H1 (cell line): ENCODE measurements around the gene DFFB. TPM values are rescaled to one million over a fixed set of nuclear protein-coding genes. Genes with fewer than 3 reads are reported as not detected.
A peak's percentile ranks its signal among the peaks of the same experiment; 100 is the strongest.

ENCODE experiments used
- CTCF ChIA-PET: fragments of 300-600 bp; sonication (Branson Sonifier 250); formaldehyde crosslinking; loops from one replicate; lab custom pipeline; 2021; ENCODE audit not compliant: partially characterized antibody; lab: Charles Lee
- POLR2A ChIA-PET: fragments of 300-600 bp; sonication (Branson Sonifier 250); formaldehyde crosslinking; loops from one replicate; lab custom pipeline; 2021; ENCODE audit warnings: inconsistent platforms; ENCODE audit not compliant: partially characterized antibody; lab: Charles Lee
- DNase-seq, 2 experiments: peaks; one replicate each; pipeline versions ENCODE4 v3.0.0 to v3.0.0-alpha.2; 2010 to 2022; ENCODE audit warnings: low spot score in 2 of 2, low read depth in 1 of 2, mixed read lengths in 1 of 2
- FAIRE-seq: peaks from 2 replicates; lab custom pipeline; 2011; peaks lifted over from hg19 to GRCh38; lab: Jason Lieb, UNC
- H2AFZ ChIP-seq: 2 replicates; pipeline ENCODE4 v1.8.1; 2012; ENCODE audit warnings: low read length, inconsistent platforms
- H2AK5ac ChIP-seq: 2 replicates; pipeline ENCODE4 v1.6.1; 2013; ENCODE audit warnings: low read depth, low read length
- H2BK120ac ChIP-seq: replicated peaks from 2 replicates; pipeline ENCODE3; 2013; ENCODE audit warnings: low read depth, low read length, inconsistent platforms
- H2BK12ac ChIP-seq: 2 replicates; pipeline ENCODE4 v1.6.1; 2013; ENCODE audit warnings: low read depth, low read length
- H2BK15ac ChIP-seq: 2 replicates; pipeline ENCODE4 v1.6.1; 2013; ENCODE audit warnings: low read length
- H2BK20ac ChIP-seq: 2 replicates; pipeline ENCODE4 v1.6.1; 2013; ENCODE audit warnings: low read length
- H2BK5ac ChIP-seq: 2 replicates; pipeline ENCODE4 v1.6.1; 2013; ENCODE audit warnings: low read depth, low read length
- H3K14ac ChIP-seq: 2 replicates; pipeline ENCODE4 v1.6.1; 2013; ENCODE audit warnings: inconsistent platforms; ENCODE audit not compliant: insufficient read length
- H3K18ac ChIP-seq: 2 replicates; pipeline ENCODE4 v1.6.1; 2013; ENCODE audit warnings: low read length; ENCODE audit errors: extremely low read depth
- H3K23ac ChIP-seq: 2 replicates; pipeline ENCODE4 v1.6.1; 2013; ENCODE audit warnings: inconsistent platforms; ENCODE audit not compliant: insufficient read length
- H3K23me2 ChIP-seq: 2 replicates; pipeline ENCODE4 v1.6.1; 2013; ENCODE audit warnings: low read depth, low read length
- H3K27ac ChIP-seq: 2 replicates; pipeline ENCODE4 v1.6.1; 2011; ENCODE audit warnings: low read depth, low read length, inconsistent platforms
- H3K27me3 ChIP-seq, 4 experiments: replicated peaks in 1 of 4; 1 replicate in 1 of 4; 2 replicates in 3 of 4; pipeline versions ENCODE4 v1.6.1 to v1.8.1; 2011 to 2013; ENCODE audit warnings: low read length in 3 of 4, mild to moderate bottlenecking in 3 of 4, inconsistent platforms in 2 of 4, mixed read lengths in 2 of 4, moderate library complexity in 1 of 4; ENCODE audit not compliant: control insufficient read depth in 3 of 4, insufficient read depth in 3 of 4; ENCODE audit errors: extremely low read depth in 1 of 4
- H3K36me3 ChIP-seq, 4 experiments: 2 replicates each; pipeline versions ENCODE4 v1.6.1 to v1.8.1; 2011 to 2013; ENCODE audit warnings: mild to moderate bottlenecking in 4 of 4, low read length in 3 of 4, moderate library complexity in 2 of 4, control low read depth in 1 of 4, inconsistent platforms in 1 of 4; ENCODE audit not compliant: insufficient read depth in 4 of 4, control insufficient read depth in 2 of 4
- H3K4ac ChIP-seq: replicated peaks from 2 replicates; pipeline ENCODE3; 2013; ENCODE audit warnings: low read length, low read depth, mixed read lengths, inconsistent platforms; ENCODE audit not compliant: insufficient read length
- H3K4me1 ChIP-seq, 4 experiments: replicated peaks in 1 of 4; 1 replicate in 1 of 4; 2 replicates in 3 of 4; pipeline versions ENCODE4 v1.6.1 to v1.8.1; 2011 to 2013; ENCODE audit warnings: low read length in 3 of 4, inconsistent platforms in 2 of 4, mixed read lengths in 1 of 4; ENCODE audit not compliant: insufficient read depth in 4 of 4, control insufficient read depth in 3 of 4
- H3K4me2 ChIP-seq, 2 experiments: 2 replicates each; pipeline versions ENCODE4 v1.6.1 to v1.8.1; 2011 to 2013; ENCODE audit warnings: low read depth in 2 of 2, low read length in 2 of 2, control low read depth in 1 of 2, inconsistent platforms in 1 of 2, mild to moderate bottlenecking in 1 of 2; ENCODE audit not compliant: insufficient read depth in 1 of 2
- H3K4me3 ChIP-seq, 4 experiments: fragments of 200-600, 300-600 bp in 1 of 4; sonication (generic), shearing (Covaris generic), sonication (Bioruptor Twin) in 1 of 4; 2 replicates each; pipeline versions ENCODE4 v1.5.1 to v1.8.1; 2011 to 2016; ENCODE audit warnings: low read length in 4 of 4, low read depth in 3 of 4, control low read depth in 2 of 4, inconsistent platforms in 2 of 4, mild to moderate bottlenecking in 2 of 4, mixed read lengths in 1 of 4, moderate library complexity in 1 of 4; ENCODE audit not compliant: insufficient read depth in 2 of 4; ENCODE audit errors: extremely low read depth in 1 of 4
- H3K56ac ChIP-seq: replicated peaks from 2 replicates; pipeline ENCODE3; 2013; ENCODE audit warnings: low read depth, mild to moderate bottlenecking, mixed read lengths, low read length, inconsistent platforms; ENCODE audit not compliant: insufficient read length
- H3K79me1 ChIP-seq: 2 replicates; pipeline ENCODE4 v1.6.1; 2013; ENCODE audit warnings: low read depth, low read length, control low read depth
- H3K79me2 ChIP-seq, 2 experiments: 2 replicates each; pipeline versions ENCODE4 v1.6.1 to v1.8.1; 2012 to 2013; ENCODE audit warnings: low read length in 2 of 2, mild to moderate bottlenecking in 2 of 2, inconsistent platforms in 1 of 2; ENCODE audit not compliant: insufficient read depth in 2 of 2, control insufficient read depth in 1 of 2
- H3K9ac ChIP-seq, 4 experiments: replicated peaks in 1 of 4; 1 replicate in 1 of 4; 2 replicates in 3 of 4; pipeline versions ENCODE4 v1.6.1 to v1.8.1; 2011 to 2013; ENCODE audit warnings: low read depth in 3 of 4, low read length in 3 of 4, control low read depth in 2 of 4, mild to moderate bottlenecking in 2 of 4, moderate library complexity in 2 of 4, inconsistent platforms in 1 of 4; ENCODE audit errors: extremely low read depth in 1 of 4
- H3K9me3 ChIP-seq, 2 experiments: 2 replicates each; pipeline versions ENCODE4 v1.6.1 to v1.8.1; 2012 to 2013; ENCODE audit warnings: mild to moderate bottlenecking in 2 of 2, moderate library complexity in 2 of 2, control low read depth in 1 of 2, inconsistent platforms in 1 of 2, low read depth in 1 of 2, low read length in 1 of 2, mixed read lengths in 1 of 2; ENCODE audit not compliant: insufficient read depth in 2 of 2
- H4K20me1 ChIP-seq, 2 experiments: replicated peaks in 1 of 2; 2 replicates each; pipeline versions ENCODE3 to v1.8.1; 2011 to 2013; ENCODE audit warnings: inconsistent platforms in 2 of 2, low read length in 2 of 2, mild to moderate bottlenecking in 1 of 2; ENCODE audit not compliant: insufficient read depth in 2 of 2, control insufficient read depth in 1 of 2
- H4K5ac ChIP-seq: 2 replicates; pipeline ENCODE4 v1.6.1; 2013; ENCODE audit warnings: low read length, low read depth, mixed read lengths, inconsistent platforms; ENCODE audit not compliant: insufficient read length
- H4K8ac ChIP-seq: 2 replicates; pipeline ENCODE4 v1.8.0; 2013; ENCODE audit warnings: mild to moderate bottlenecking, moderate library complexity, low read length, inconsistent platforms; ENCODE audit not compliant: insufficient read depth; ENCODE audit errors: extremely low read depth
- H4K91ac ChIP-seq: replicated peaks from 2 replicates; pipeline ENCODE3; 2013; ENCODE audit warnings: low read length, mixed read lengths, inconsistent platforms; ENCODE audit not compliant: insufficient read length
- BACH1 ChIP-seq: IDR thresholded peaks from 2 replicates; pipeline ENCODE4 v1.6.1; 2012; ENCODE audit warnings: low read length, improper control_type of control experiment
- CEBPB ChIP-seq: IDR thresholded peaks from 2 replicates; pipeline ENCODE4 v1.6.1; 2012; ENCODE audit warnings: low read depth, low read length
- CREB1 ChIP-seq: IDR thresholded peaks from 2 replicates; pipeline ENCODE4 v1.6.1; 2012; ENCODE audit warnings: inconsistent platforms
- HDAC2 ChIP-seq, 2 experiments: fragments of 300-600 bp in 1 of 2; sonication (generic) in 1 of 2; IDR thresholded peaks; 2 replicates each; pipeline ENCODE4 v1.6.1; 2011 to 2012; ENCODE audit warnings: low read depth in 2 of 2, low read length in 2 of 2, mild to moderate bottlenecking in 2 of 2, moderate library complexity in 2 of 2, borderline replicate concordance in 1 of 2, inconsistent platforms in 1 of 2
- KDM4A ChIP-seq: IDR thresholded peaks from one replicate; pipeline ENCODE4 v1.7.1; 2012; ENCODE audit warnings: low read depth, mild to moderate bottlenecking, moderate library complexity, low read length, inconsistent platforms; ENCODE audit not compliant: severe bottlenecking
- POU5F1 ChIP-seq: IDR thresholded peaks from 2 replicates; pipeline ENCODE4 v1.6.1; 2011; ENCODE audit warnings: low read depth, mild to moderate bottlenecking, low read length, moderate library complexity
- RAD21 ChIP-seq, 2 experiments: IDR thresholded peaks in 1 of 2; conservative IDR thresholded peaks in 1 of 2; 2 replicates each; pipeline ENCODE4 v1.6.1; 2011; ENCODE audit warnings: low read depth in 2 of 2, low read length in 2 of 2, improper control_type of control experiment in 1 of 2, inconsistent platforms in 1 of 2, mild to moderate bottlenecking in 1 of 2, moderate library complexity in 1 of 2
- SIN3A ChIP-seq, 2 experiments: IDR thresholded peaks in 1 of 2; conservative IDR thresholded peaks in 1 of 2; 2 replicates each; pipeline ENCODE4 v1.6.1; 2011 to 2012; ENCODE audit warnings: low read length in 2 of 2, improper control_type of control experiment in 1 of 2, low read depth in 1 of 2, mild to moderate bottlenecking in 1 of 2
- TAF7 ChIP-seq: optimal IDR thresholded peaks from 2 replicates; pipeline ENCODE3; 2011; ENCODE audit warnings: low read depth, mild to moderate bottlenecking, inconsistent platforms, low read length, moderate library complexity, borderline replicate concordance
- WGBS, 2 experiments: shearing (Covaris generic) in 1 of 2; methylation state at CpG; one replicate each; pipeline versions ENCODE4 v1.1.6 to v1.1.7; 2013 to 2015; ENCODE audit warnings: low lambda C conversion rate in 2 of 2, mixed read lengths in 2 of 2, inconsistent platforms in 1 of 2, low coverage in 1 of 2, missing lambda C conversion rate in 1 of 2; ENCODE audit not compliant: insufficient replicate concordance in 2 of 2, insufficient coverage in 1 of 2, insufficient read length in 1 of 2; ENCODE audit errors: extremely low coverage in 1 of 2, missing lambda C conversion rate in 1 of 2; 5-methylcytosine and 5-hydroxymethylcytosine counted together
- polyA plus RNA-seq, 7 experiments: library from polyadenylated mRNA; depleted of rRNA in 3 of 7; stranded (reverse) in 5 of 7; unstranded in 2 of 7; fragments of >200 nt in 5 of 7; fragments of 200-250 nt in 2 of 7; gene quantifications; 1 replicate in 5 of 7; 2 replicates in 1 of 7; 4 replicates in 1 of 7; pipeline versions ENCODE4 v1.2.1 to v1.2.3, GENCODE V29; 2011 to 2013; ENCODE audit warnings: missing spikeins in 2 of 7, mixed read lengths in 2 of 7
- total RNA-seq: library from RNA; stranded (reverse); fragmentation: NEBNext Ultra II Directional; extraction: Animal tissue kit (Norgen Biotek cat#: 25700); gene quantifications from 2 replicates; pipeline ENCODE4 v1.2.1, GENCODE V29; 2021
- TF ChIP-seq, protein P1 (sequence below), 3 experiments: IDR thresholded peaks; 1 replicate in 2 of 3; 2 replicates in 1 of 3; pipeline versions ENCODE4 v1.5.1 to v1.6.1; 2011; ENCODE audit warnings: low read length in 3 of 3, mild to moderate bottlenecking in 3 of 3, inconsistent platforms in 2 of 3, low read depth in 1 of 3, moderate library complexity in 1 of 3; ENCODE audit not compliant: insufficient read depth in 1 of 3; ENCODE audit errors: control extremely low read depth in 1 of 3

The DFFB gene
- total and polyA plus RNA-seq, 2 of the 8 experiments (the other 6 are each of a cell fraction or from before 2014, with no cell fraction given): 8.6 to 11.9 TPM

GRCh38 chr1:3827813-3828307 is 29.4 kb upstream of the DFFB start:
- Histone ChIP-seq H2AFZ (no peak overlapping the region), H3K4me2 (no peak overlapping the region), H3K23me2 (no peaks in the 10 kb centered on the region), H4K8ac (no peak overlapping the region; the same call in 1 of the 2 replicates), H3K4me1 (no peaks in the 10 kb centered on the region), H4K20me1 (peaks cover 1 to 10% of the 10 kb centered on the region in 2 experiments), H2BK20ac (no peak overlapping the region), H2BK12ac (no peak overlapping the region), H4K91ac (no peak overlapping the region), H2BK5ac (no peak overlapping the region), H3K9ac (no peak overlapping the region), H3K56ac (no peak overlapping the region), H2BK120ac (no peak overlapping the region), H3K9me3 (no peaks in the 10 kb centered on the region), H4K5ac (no peak overlapping the region), H3K4me3 (no peak overlapping the region), H2BK15ac (no peak overlapping the region), H3K4ac (no peak overlapping the region), H3K36me3 (peaks cover 0 to 15% (median 3%) of the 10 kb centered on the region in 4 experiments; a peak in 5 of 8 replicates), H3K27me3 (no peaks in the 10 kb centered on the region), H3K27ac (no peak overlapping the region), H3K18ac (no peak overlapping the region), H2AK5ac (no peak overlapping the region), H3K79me2 (no peaks in the 10 kb centered on the region), H3K14ac (no peak overlapping the region), H3K79me1 (no peaks in the 10 kb centered on the region), H3K23ac (no peak overlapping the region)
- DNase-seq: peak in 1 of 2 experiments; percentile 51
- ChIA-PET CTCF (interaction anchor here (0.6 to 2.6 kb wide), 7 partner anchors 12 to 204 kb away, joined by 4 to 23 read pairs (median 4); partner anchors contain the start of gene DFFB), POLR2A (interaction anchor here (0.9 to 1.1 kb wide), 2 partner anchors 11 to 32 kb away, joined by 3 read pairs; no protein-coding TSS in a partner anchor)
- no peak for FAIRE-seq
- WGBS, 2 experiments: 85% methylated on average over 14 of the region's 14 CpGs; no CpG with 5 or more reads in 1 of the 2 experiments
- TF ChIP-seq, protein P1, sequence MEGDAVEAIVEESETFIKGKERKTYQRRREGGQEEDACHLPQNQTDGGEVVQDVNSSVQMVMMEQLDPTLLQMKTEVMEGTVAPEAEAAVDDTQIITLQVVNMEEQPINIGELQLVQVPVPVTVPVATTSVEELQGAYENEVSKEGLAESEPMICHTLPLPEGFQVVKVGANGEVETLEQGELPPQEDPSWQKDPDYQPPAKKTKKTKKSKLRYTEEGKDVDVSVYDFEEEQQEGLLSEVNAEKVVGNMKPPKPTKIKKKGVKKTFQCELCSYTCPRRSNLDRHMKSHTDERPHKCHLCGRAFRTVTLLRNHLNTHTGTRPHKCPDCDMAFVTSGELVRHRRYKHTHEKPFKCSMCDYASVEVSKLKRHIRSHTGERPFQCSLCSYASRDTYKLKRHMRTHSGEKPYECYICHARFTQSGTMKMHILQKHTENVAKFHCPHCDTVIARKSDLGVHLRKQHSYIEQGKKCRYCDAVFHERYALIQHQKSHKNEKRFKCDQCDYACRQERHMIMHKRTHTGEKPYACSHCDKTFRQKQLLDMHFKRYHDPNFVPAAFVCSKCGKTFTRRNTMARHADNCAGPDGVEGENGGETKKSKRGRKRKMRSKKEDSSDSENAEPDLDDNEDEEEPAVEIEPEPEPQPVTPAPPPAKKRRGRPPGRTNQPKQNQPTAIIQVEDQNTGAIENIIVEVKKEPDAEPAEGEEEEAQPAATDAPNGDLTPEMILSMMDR (IDR thresholded peaks at IDR 0.05; ENCODE audit: control extremely low read depth in 1 of 3, insufficient read depth in 1 of 3, low read depth in 1 of 3, low read length in 3 of 3): peak; percentile 41 to 67 (median 54)
- no peak for TF ChIP-seq CEBPB
- no peak for TF ChIP-seq KDM4A
- no peak for TF ChIP-seq TAF7
- no peak for TF ChIP-seq HDAC2 (IDR thresholded peaks at IDR 0.05; ENCODE audit: borderline replicate concordance in 1 of 2, low read depth in 2 of 2, low read length in 2 of 2)
- no peak for TF ChIP-seq POU5F1
- no peak for TF ChIP-seq CREB1
- TF ChIP-seq SIN3A (conservative IDR thresholded peaks at IDR 0.05 in 1 of 2, IDR thresholded peaks at IDR 0.05 in 1 of 2; ENCODE audit: low read depth in 1 of 2, low read length in 2 of 2): no peak
- TF ChIP-seq BACH1: no peak
- peak; percentile 21 to 51; a peak in 3 of 4 replicates for TF ChIP-seq RAD21 (IDR thresholded peaks at IDR 0.05 in 1 of 2, conservative IDR thresholded peaks at IDR 0.05 in 1 of 2; ENCODE audit: low read depth in 2 of 2, low read length in 2 of 2)
